OCI-LY1 (cell line): ENCODE measurements around the gene CLOCK.

ENCODE experiments used
- H2AFZ ChIP-seq: fragments of 200-600 bp; sonication (generic), shearing (Covaris generic); 2 replicates; pipeline ENCODE4 v1.6.0; 2014; ENCODE audit warnings: antibody characterized with exemption, mild to moderate bottlenecking, low read length
- H3F3A ChIP-seq: fragments of 200-600 bp; sonication (generic), shearing (Covaris generic); 2 replicates; pipeline ENCODE4 v1.6.0; 2014; ENCODE audit warnings: mild to moderate bottlenecking, antibody characterized with exemption, low read length, moderate library complexity; ENCODE audit not compliant: insufficient read depth
- H3K27ac ChIP-seq: fragments of 200-600 bp; sonication (generic); 2 replicates; pipeline ENCODE4 v1.5.1; 2014; ENCODE audit warnings: low read length, mixed run types, mild to moderate bottlenecking, low read depth; ENCODE audit not compliant: poor library complexity, severe bottlenecking
- H3K27me3 ChIP-seq: fragments of 200-600 bp; sonication (generic); 2 replicates; pipeline ENCODE4 v1.6.0; 2014; ENCODE audit warnings: antibody characterized with exemption, mild to moderate bottlenecking, low read length, moderate library complexity; ENCODE audit not compliant: insufficient read depth
- H3K36me3 ChIP-seq: fragments of 200-600 bp; sonication (generic); 2 replicates; pipeline ENCODE4 v1.6.1; 2014; ENCODE audit warnings: mild to moderate bottlenecking, antibody characterized with exemption, low read length, moderate library complexity, mixed read lengths; ENCODE audit not compliant: insufficient read depth
- H3K4me1 ChIP-seq: fragments of 200-600 bp; sonication (generic); 2 replicates; pipeline ENCODE4 v1.5.1; 2014; ENCODE audit warnings: mild to moderate bottlenecking, low read length, moderate library complexity; ENCODE audit not compliant: insufficient read depth, severe bottlenecking
- H3K4me2 ChIP-seq: fragments of 200-600 bp; sonication (generic), shearing (Covaris generic); 2 replicates; pipeline ENCODE4 v1.6.1; 2014; ENCODE audit warnings: low read length
- H3K4me3 ChIP-seq: fragments of 200-600 bp; sonication (generic); 2 replicates; pipeline ENCODE4 v1.5.1; 2014; ENCODE audit warnings: low read length, low read depth, mild to moderate bottlenecking, mixed read lengths; ENCODE audit not compliant: poor library complexity, severe bottlenecking
- H3K79me2 ChIP-seq: fragments of 200-600 bp; shearing (Covaris generic); 2 replicates; pipeline ENCODE4 v1.6.1; 2016; ENCODE audit warnings: mixed run types, low read length, mixed read lengths; ENCODE audit not compliant: insufficient read depth
- H3K9ac ChIP-seq: fragments of 200-600 bp; sonication (generic), shearing (Covaris generic); 2 replicates; pipeline ENCODE4 v1.6.1; 2014; ENCODE audit warnings: mild to moderate bottlenecking, low read length, mixed read lengths
- H3K9me2 ChIP-seq: fragments of 200-600 bp; sonication (generic), shearing (Covaris generic); 2 replicates; pipeline ENCODE4 v1.6.1; 2014; ENCODE audit warnings: low read depth, mild to moderate bottlenecking, low read length, mixed read lengths
- H3K9me3 ChIP-seq: fragments of 200-600 bp; shearing (Covaris generic); 2 replicates; pipeline ENCODE4 v1.6.1; 2014; ENCODE audit warnings: low read length, mixed read lengths
- H4K20me1 ChIP-seq: fragments of 200-600 bp; sonication (generic), shearing (Covaris generic); 2 replicates; pipeline ENCODE4 v1.6.0; 2016; ENCODE audit warnings: mild to moderate bottlenecking, low read length; ENCODE audit not compliant: insufficient read depth
- EZH2 ChIP-seq: fragments of 200-600 bp; sonication (generic), shearing (Covaris generic); IDR thresholded peaks from 2 replicates; pipeline ENCODE4 v1.8.0; 2017; ENCODE audit warnings: borderline replicate concordance, mixed run types, mild to moderate bottlenecking, antibody characterized with exemption, low read length, moderate library complexity, mixed read lengths
- TF ChIP-seq, protein P1 (sequence below): fragments of 200-600 bp; sonication (generic), shearing (Covaris generic); IDR thresholded peaks from 2 replicates; pipeline ENCODE4 v1.5.1; 2017; ENCODE audit warnings: mild to moderate bottlenecking, antibody characterized with exemption, low read length, moderate library complexity, mixed read lengths

Gene CLOCK

GRCh38 chr4:55397520-55398321 is 149.0 kb downstream of the CLOCK start:
- Histone ChIP-seq H4K20me1 (no peaks in the 10 kb centered on the region), H3K4me2 (peak overlapping the region; percentile 96), H3K4me1 (peaks cover 46% of the 10 kb centered on the region), H3K4me3 (peak overlapping the region; percentile 92), H3K9ac (peak overlapping the region; percentile 87), H3K9me3 (no peaks in the 10 kb centered on the region), H3F3A (no peaks in the 10 kb centered on the region), H2AFZ (no peak overlapping the region), H3K79me2 (peaks cover 51% of the 10 kb centered on the region), H3K27ac (peak overlapping the region; percentile 64), H3K9me2 (no peaks in the 10 kb centered on the region), H3K27me3 (no peaks in the 10 kb centered on the region), H3K36me3 (peaks cover 36% of the 10 kb centered on the region)
- TF ChIP-seq, protein P1, sequence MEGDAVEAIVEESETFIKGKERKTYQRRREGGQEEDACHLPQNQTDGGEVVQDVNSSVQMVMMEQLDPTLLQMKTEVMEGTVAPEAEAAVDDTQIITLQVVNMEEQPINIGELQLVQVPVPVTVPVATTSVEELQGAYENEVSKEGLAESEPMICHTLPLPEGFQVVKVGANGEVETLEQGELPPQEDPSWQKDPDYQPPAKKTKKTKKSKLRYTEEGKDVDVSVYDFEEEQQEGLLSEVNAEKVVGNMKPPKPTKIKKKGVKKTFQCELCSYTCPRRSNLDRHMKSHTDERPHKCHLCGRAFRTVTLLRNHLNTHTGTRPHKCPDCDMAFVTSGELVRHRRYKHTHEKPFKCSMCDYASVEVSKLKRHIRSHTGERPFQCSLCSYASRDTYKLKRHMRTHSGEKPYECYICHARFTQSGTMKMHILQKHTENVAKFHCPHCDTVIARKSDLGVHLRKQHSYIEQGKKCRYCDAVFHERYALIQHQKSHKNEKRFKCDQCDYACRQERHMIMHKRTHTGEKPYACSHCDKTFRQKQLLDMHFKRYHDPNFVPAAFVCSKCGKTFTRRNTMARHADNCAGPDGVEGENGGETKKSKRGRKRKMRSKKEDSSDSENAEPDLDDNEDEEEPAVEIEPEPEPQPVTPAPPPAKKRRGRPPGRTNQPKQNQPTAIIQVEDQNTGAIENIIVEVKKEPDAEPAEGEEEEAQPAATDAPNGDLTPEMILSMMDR: no peak
- no peak for TF ChIP-seq EZH2

GRCh38 chr4:55397126-55397436 is 149.6 kb downstream of the CLOCK start:
- peak overlapping the region; percentile 64 for H3K27ac ChIP-seq
- peaks cover 46% of the 10 kb centered on the region for H3K4me1 ChIP-seq
- H4K20me1 ChIP-seq: no peaks in the 10 kb centered on the region
- H3K27me3 ChIP-seq: no peaks in the 10 kb centered on the region
- H3K9ac ChIP-seq: peak overlapping the region; percentile 87
- TF ChIP-seq, protein P1: no peak
- TF ChIP-seq EZH2: no peak
- H3K4me2 ChIP-seq: peak overlapping the region; percentile 96
- no peak overlapping the region for H2AFZ ChIP-seq
- peaks cover 51% of the 10 kb centered on the region for H3K79me2 ChIP-seq
- H3K4me3 ChIP-seq: peak overlapping the region; percentile 92
- H3F3A ChIP-seq: no peaks in the 10 kb centered on the region
- H3K9me3 ChIP-seq: no peaks in the 10 kb centered on the region
- H3K36me3 ChIP-seq: peaks cover 36% of the 10 kb centered on the region
- H3K9me2 ChIP-seq: no peaks in the 10 kb centered on the region

DNA sequence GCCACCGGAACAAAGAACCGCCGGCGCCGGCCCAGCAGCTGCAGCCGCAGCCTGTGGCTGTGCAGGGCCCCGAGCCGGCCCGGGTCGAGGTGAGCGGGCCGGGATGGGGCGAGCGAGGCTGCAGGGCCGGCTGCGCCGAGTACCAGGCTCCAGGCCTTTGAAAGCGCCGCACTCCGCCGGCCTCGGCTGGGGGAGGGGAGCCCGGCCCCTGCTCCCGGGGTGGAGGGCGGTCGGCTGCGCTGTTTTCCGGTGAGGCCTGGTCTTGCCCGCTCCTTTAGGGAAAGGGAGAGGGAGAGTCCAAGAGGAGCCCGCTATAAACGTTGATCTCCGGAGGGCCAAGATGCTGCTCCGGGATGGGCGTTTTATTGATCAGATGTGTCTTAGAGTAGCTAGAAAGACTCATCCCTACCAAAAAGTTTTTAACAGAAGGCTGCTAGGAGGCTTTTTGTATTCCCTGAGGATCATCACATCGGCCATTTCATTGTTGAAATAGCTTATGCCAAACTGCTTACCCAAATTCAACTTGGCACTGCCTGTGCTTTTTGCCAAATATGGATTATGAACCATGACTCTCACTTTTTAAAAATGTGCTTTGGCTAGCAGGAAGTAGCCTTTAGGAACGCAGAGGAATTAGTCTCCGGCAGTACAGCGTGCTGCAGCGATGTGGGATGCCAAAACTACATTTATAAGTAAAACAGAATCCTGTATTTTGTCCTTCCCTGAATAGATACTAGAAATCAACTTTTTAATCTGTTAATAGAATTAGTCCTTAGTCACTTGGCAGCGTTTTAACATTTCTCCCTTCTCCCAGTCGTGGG is 150.2 kb downstream of the CLOCK start:
- H2AFZ ChIP-seq: no peak overlapping the region

More for the DNA sequence above, 150.2 kb downstream of the CLOCK start:
- Histone ChIP-seq H3K9me3 (no peaks in the 10 kb centered on the region), H4K20me1 (no peaks in the 10 kb centered on the region), H3K4me3 (peak overlapping the region; percentile 92), H3K36me3 (peaks cover 34% of the 10 kb centered on the region), H3K9ac (peak overlapping the region; percentile 87), H3K4me2 (peak overlapping the region; percentile 96), H3F3A (no peaks in the 10 kb centered on the region), H3K27ac (peak overlapping the region; percentile 64), H3K9me2 (no peaks in the 10 kb centered on the region), H3K79me2 (peaks cover 50% of the 10 kb centered on the region), H3K4me1 (peaks cover 46% of the 10 kb centered on the region), H3K27me3 (no peaks in the 10 kb centered on the region)
- no peak for TF ChIP-seq EZH2
- TF ChIP-seq, protein P1: no peak
